ENCODE data around the gene AGBL3. TPM values are rescaled to one million over a fixed set of nuclear protein-coding genes. Genes with fewer than 3 reads are reported as not detected.
A peak's percentile ranks its signal among the peaks of the same experiment; 100 is the strongest.

AGBL3 gene
- 4.2 TPM for total RNA-seq

DNA sequence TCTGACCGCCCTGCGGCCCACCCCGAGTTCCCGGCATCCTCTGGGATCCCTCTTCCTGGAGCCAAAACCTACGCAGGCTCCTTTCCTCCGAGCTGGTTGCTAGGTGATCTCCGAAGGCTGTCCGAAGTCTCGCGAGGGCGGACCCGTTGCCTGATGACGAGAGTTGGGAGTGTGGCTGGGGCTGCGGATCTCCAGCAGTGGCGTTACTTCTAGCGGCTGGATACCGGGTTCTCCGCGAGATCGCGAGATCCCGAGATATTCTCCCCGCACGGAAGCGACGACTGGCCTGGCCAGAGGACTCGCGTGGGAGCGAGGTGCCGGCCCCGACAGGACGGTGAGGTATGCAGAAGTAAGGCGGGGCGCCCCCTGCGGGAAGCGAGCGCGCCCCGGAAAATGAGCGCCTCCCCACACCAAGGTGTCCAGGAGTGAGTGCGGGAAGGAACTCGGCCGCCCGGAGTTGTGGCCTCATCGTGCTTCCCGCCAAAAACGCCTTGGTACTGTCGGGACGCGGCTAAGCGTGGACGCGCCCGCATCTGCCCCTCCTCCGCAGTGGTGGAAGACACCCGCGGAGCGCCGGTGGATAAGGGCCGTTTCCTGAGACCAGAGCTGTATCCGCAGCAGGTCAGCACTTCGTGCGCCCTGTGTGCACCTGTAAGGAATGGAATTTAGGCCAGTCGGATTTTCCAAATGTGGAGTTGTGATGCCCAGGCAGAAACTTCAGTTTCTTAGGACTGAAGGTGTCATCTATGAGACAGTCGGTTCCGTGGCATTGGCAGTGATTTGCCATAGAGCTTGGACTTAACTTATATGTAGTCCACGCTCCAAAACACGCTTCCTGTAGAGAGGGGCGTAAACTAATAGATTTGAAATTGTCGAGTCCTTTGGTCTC lies at the start of gene AGBL3:
Gene AGBL3, plus strand, starts transcription at position 146 of the 889 bp plus-strand sequence. CDS start 1,426 bp downstream, outside the sequence.
- Histone ChIP-seq H3K4me3 (ENCODE audit: low read length in 3 of 3) (peak within 1 kb of the TSS; percentile 86 to 92 (median 92)), H3K36me3 (ENCODE audit: control insufficient read depth in 3 of 3, insufficient read depth in 3 of 3, low read length in 3 of 3) (peaks cover 0 to 2% (median 2%) of the 10 kb centered on the region in 3 donors), H3K9me3 (ENCODE audit: control insufficient read depth in 3 of 3, low read length in 3 of 3) (no peaks in the 10 kb centered on the region)

DNA sequence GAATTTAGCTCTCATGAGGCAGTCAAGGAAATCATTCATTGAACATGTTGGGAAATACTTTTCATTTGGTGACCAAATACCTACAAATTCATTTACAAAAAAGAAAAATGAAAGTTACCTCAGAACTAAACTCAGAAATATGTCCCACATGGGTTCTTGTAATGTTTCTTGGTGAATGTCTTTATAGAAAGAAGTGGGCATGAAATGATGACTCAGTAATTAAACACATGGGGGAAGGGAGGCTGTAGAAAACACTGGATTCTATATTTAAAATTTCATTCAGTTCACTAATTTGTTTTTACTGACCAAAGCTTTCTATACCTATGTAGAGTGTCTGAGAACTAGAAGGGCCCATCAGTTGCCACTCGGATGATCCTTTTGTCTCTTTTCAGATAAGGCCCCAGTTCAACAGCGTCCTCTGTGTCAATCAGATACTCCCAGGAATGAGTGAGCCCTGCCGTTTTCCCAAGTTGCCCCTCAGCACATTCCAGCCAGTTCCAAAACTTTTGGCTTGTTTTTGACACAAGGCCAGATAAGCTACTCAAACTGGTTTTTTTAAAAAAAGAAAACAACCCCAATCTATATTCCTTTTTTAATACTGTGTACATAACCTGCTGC lies 49.3 kb upstream of the AGBL3 start:
- Histone ChIP-seq H3K27me3 (ENCODE audit: control insufficient read depth in 3 of 3, insufficient read depth in 3 of 3, low read length in 3 of 3) (no peaks in the 10 kb centered on the region), H3K27ac (ENCODE audit: low read depth, low read length) (no peak overlapping the region), H3K4me1 (ENCODE audit: control insufficient read depth in 3 of 3, insufficient read depth in 3 of 3, low read length in 3 of 3) (peaks cover 3 to 11% (median 5%) of the 10 kb centered on the region in 3 donors), H3K9me3 (ENCODE audit: control insufficient read depth in 3 of 3, low read length in 3 of 3) (no peaks in the 10 kb centered on the region), H3K4me3 (ENCODE audit: low read length in 3 of 3) (no peak overlapping the region), H3K9ac (ENCODE audit: low read depth in 1 of 3, low read length in 3 of 3) (no peak overlapping the region), H3K36me3 (ENCODE audit: control insufficient read depth in 3 of 3, insufficient read depth in 3 of 3, low read length in 3 of 3) (peaks cover 0 to 5% (median 1%) of the 10 kb centered on the region in 3 donors)

More for the DNA sequence above, at the start of gene AGBL3:
- H3K27ac ChIP-seq (ENCODE audit: low read depth, low read length), result peak within 1 kb of the TSS; percentile 89
- H3K4me1 ChIP-seq (ENCODE audit: control insufficient read depth in 3 of 3, insufficient read depth in 3 of 3, low read length in 3 of 3), result peaks cover 4 to 7% (median 5%) of the 10 kb centered on the region in 3 donors
- no peaks in the 10 kb centered on the region for H3K27me3 ChIP-seq (ENCODE audit: control insufficient read depth in 3 of 3, insufficient read depth in 3 of 3, low read length in 3 of 3)
- peak within 1 kb of the TSS; percentile 81 to 87 (median 85) for H3K9ac ChIP-seq (ENCODE audit: low read depth in 1 of 3, low read length in 3 of 3)

DNA sequence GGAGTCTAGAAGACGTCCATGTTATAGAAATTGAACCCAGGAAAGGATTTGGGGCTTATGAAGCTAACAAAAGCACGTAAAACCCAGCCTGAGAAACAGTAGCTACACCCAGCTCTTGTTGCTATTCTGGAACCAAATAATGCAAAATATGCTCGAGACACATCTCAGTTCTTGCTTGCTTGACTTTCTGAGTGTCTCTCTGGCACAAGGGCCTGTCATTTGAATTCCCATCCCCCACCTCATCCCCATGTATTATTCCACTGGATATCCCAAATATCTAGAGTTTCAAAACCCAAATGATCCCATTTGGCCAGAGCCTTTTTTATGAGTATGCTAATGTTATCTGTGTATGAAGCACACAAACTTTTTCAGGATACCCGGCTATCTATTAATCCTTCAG lies 48.2 kb upstream of the AGBL3 start:
- Histone ChIP-seq H3K9me3 (ENCODE audit: control insufficient read depth in 3 of 3, low read length in 3 of 3) (no peaks in the 10 kb centered on the region), H3K4me3 (ENCODE audit: low read length in 3 of 3) (no peak overlapping the region), H3K27me3 (ENCODE audit: control insufficient read depth in 3 of 3, insufficient read depth in 3 of 3, low read length in 3 of 3) (no peaks in the 10 kb centered on the region), H3K27ac (ENCODE audit: low read depth, low read length) (no peak overlapping the region), H3K36me3 (ENCODE audit: control insufficient read depth in 3 of 3, insufficient read depth in 3 of 3, low read length in 3 of 3) (peaks cover 0 to 5% (median 2%) of the 10 kb centered on the region in 3 donors), H3K9ac (ENCODE audit: low read depth in 1 of 3, low read length in 3 of 3) (no peak overlapping the region), H3K4me1 (ENCODE audit: control insufficient read depth in 3 of 3, insufficient read depth in 3 of 3, low read length in 3 of 3) (peaks cover 0 to 11% (median 3%) of the 10 kb centered on the region in 3 donors)

DNA sequence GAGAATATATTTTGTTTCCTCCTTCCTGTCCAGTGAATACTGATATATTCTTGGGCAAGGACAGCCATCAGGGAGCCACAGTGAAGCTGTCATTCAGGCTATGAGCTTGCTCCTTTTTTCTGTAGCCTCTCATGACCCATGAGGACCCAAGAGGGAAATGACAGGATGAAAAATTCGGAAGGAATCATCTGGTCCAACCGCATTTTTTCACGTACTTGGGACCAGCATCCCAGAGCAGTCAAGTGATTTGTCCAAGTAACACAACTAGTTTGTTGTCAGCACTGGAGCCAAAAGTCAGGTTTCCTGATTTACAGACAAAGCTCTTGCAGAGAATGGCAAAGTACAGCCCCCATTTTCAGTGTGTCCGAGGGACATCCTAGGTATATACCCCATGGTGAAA lies 47.2 kb upstream of the AGBL3 start:
- Histone ChIP-seq H3K4me1 (ENCODE audit: control insufficient read depth in 3 of 3, insufficient read depth in 3 of 3, low read length in 3 of 3) (peaks cover 0 to 8% (median 3%) of the 10 kb centered on the region in 3 donors), H3K27me3 (ENCODE audit: control insufficient read depth in 3 of 3, insufficient read depth in 3 of 3, low read length in 3 of 3) (no peaks in the 10 kb centered on the region), H3K27ac (ENCODE audit: low read depth, low read length) (no peak overlapping the region), H3K4me3 (ENCODE audit: low read length in 3 of 3) (no peak overlapping the region), H3K9ac (ENCODE audit: low read depth in 1 of 3, low read length in 3 of 3) (no peak overlapping the region), H3K9me3 (ENCODE audit: control insufficient read depth in 3 of 3, low read length in 3 of 3) (no peaks in the 10 kb centered on the region), H3K36me3 (ENCODE audit: control insufficient read depth in 3 of 3, insufficient read depth in 3 of 3, low read length in 3 of 3) (peaks cover 0 to 5% (median 2%) of the 10 kb centered on the region in 3 donors)

DNA sequence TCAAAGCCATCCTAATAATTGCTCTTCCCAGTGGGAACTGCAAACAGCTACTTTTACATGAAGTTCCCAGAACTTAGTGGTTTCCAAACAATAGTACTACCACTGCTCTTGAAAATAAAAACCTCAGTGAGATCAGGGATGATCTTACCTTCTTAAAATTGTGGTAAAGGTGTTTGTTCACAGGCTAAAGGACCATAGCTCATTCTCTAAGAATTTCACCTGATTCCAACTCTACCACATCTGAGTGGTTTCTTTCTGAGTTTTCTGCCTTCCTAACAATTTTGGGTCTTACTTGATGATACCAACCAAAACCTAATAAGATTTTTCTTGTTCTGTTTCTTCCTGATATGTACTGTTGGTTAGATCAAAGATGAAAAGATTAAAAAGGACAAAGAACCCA lies 45.6 kb upstream of the AGBL3 start:
- no peak overlapping the region for H3K9ac ChIP-seq (ENCODE audit: low read depth in 1 of 3, low read length in 3 of 3)
- H3K9me3 ChIP-seq (ENCODE audit: control insufficient read depth in 3 of 3, low read length in 3 of 3), result no peaks in the 10 kb centered on the region
- H3K4me1 ChIP-seq (ENCODE audit: control insufficient read depth in 3 of 3, insufficient read depth in 3 of 3, low read length in 3 of 3), result peaks cover 0 to 3% (median 3%) of the 10 kb centered on the region in 3 donors
- H3K27ac ChIP-seq (ENCODE audit: low read depth, low read length), result no peak overlapping the region
- H3K36me3 ChIP-seq (ENCODE audit: control insufficient read depth in 3 of 3, insufficient read depth in 3 of 3, low read length in 3 of 3), result peaks cover 0 to 12% (median 2%) of the 10 kb centered on the region in 3 donors
- H3K4me3 ChIP-seq (ENCODE audit: low read length in 3 of 3), result no peak overlapping the region
- H3K27me3 ChIP-seq (ENCODE audit: control insufficient read depth in 3 of 3, insufficient read depth in 3 of 3, low read length in 3 of 3), result no peaks in the 10 kb centered on the region

DNA sequence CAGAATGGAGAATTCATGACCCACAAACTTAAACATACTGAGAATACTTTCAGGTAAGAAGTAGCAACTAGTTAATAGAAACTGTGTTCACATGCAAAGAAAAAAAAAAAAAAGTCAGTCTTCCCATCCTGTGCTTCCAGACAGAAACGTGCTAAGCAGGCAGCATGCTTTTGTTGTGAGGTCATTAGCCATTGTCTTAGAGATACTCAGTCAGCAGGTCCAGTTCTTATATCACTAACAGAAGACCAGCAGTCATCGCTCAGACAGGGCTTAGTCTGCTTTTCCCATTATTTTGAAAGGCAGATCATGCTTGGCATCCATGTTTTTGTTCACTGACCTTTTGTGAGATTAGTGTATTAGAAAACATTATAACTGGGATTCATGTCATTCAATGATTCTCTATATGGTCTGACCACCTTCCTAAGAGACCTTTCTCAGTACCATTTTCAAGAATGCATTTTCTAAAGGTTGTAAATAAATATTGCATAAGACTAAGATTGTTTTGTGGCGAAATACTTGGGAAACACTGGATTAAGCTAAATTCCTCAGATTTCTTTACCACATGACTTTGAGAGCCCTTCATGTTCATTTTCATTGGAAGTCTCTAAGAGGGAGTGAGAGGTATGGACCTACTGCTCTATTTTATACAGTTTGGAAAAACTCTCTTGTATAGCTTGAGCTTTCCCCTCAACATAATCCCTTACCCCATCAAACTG lies 45.0 kb upstream of the AGBL3 start:
- peaks cover 0 to 12% (median 2%) of the 10 kb centered on the region in 3 donors for H3K36me3 ChIP-seq (ENCODE audit: control insufficient read depth in 3 of 3, insufficient read depth in 3 of 3, low read length in 3 of 3)
- no peak overlapping the region for H3K4me3 ChIP-seq (ENCODE audit: low read length in 3 of 3)
- no peaks in the 10 kb centered on the region for H3K27me3 ChIP-seq (ENCODE audit: control insufficient read depth in 3 of 3, insufficient read depth in 3 of 3, low read length in 3 of 3)
- H3K9me3 ChIP-seq (ENCODE audit: control insufficient read depth in 3 of 3, low read length in 3 of 3), result no peaks in the 10 kb centered on the region
- no peak overlapping the region for H3K27ac ChIP-seq (ENCODE audit: low read depth, low read length)
- no peak overlapping the region for H3K9ac ChIP-seq (ENCODE audit: low read depth in 1 of 3, low read length in 3 of 3)
- peaks cover 0 to 3% (median 3%) of the 10 kb centered on the region in 3 donors for H3K4me1 ChIP-seq (ENCODE audit: control insufficient read depth in 3 of 3, insufficient read depth in 3 of 3, low read length in 3 of 3)

DNA sequence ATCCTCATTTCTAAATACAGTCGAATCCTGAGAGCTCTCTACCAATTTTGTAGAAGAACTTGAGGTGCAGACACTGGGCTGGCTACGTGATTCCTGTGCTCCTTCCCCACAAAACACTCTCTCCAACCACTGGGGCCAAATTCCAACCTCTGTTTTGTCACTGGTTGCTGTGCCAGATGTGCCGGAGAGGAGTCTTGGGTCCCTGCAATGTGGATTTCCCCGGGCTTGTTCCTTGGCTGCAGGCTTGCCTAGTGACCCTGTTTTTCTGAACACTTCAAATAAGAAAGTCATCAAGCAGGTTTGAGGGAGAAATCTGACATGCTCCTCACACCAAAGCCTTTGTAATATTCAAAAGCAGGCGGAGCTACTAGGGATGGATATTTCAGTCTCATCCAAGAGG lies 44.4 kb upstream of the AGBL3 start:
- Histone ChIP-seq H3K27ac (ENCODE audit: low read depth, low read length) (no peak overlapping the region), H3K9ac (ENCODE audit: low read depth in 1 of 3, low read length in 3 of 3) (no peak overlapping the region)

DNA sequence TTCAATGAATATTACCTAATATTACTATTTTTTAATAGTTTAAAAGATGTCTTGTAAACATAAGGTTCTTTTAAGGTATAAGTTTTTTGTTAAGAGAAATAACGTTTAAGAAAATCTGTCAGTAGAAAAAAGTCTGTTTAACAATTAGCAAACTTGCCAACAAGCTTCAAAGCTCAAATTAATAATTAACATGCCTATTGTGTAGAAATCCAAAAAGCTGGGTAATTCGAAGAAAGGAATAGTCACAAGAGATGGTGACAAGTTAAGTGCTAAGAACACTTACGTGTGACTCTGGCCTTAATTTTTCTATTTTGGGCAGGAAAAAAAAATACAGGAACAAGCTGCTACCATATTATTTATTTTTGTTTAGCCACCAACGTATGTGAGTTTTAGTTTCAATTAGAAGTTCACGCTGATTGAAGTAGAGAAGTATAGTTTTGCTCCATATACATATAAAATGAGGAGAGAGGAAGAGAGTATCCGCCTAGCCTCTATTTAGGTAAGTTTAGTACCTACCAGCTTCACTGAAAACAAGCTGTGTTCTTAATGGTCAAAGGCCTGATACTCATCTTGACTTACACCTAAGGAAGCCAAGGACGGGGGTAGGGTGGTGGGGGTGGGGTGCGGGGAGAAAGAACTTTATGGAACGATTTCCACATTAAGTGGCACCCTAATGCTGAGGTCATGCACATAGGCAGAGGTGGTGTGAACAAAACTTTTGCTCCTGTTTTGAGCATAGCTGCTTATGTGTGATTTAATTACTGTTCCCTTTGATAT lies 43.4 kb upstream of the AGBL3 start:
- peaks cover 0 to 12% (median 5%) of the 10 kb centered on the region in 3 donors for H3K36me3 ChIP-seq (ENCODE audit: control insufficient read depth in 3 of 3, insufficient read depth in 3 of 3, low read length in 3 of 3)
- no peak overlapping the region for H3K4me3 ChIP-seq (ENCODE audit: low read length in 3 of 3)
- no peak overlapping the region for H3K27ac ChIP-seq (ENCODE audit: low read depth, low read length)
- H3K27me3 ChIP-seq (ENCODE audit: control insufficient read depth in 3 of 3, insufficient read depth in 3 of 3, low read length in 3 of 3), result no peaks in the 10 kb centered on the region
- peaks cover 0 to 3% (median 3%) of the 10 kb centered on the region in 3 donors for H3K4me1 ChIP-seq (ENCODE audit: control insufficient read depth in 3 of 3, insufficient read depth in 3 of 3, low read length in 3 of 3)
- no peak overlapping the region for H3K9ac ChIP-seq (ENCODE audit: low read depth in 1 of 3, low read length in 3 of 3)
- H3K9me3 ChIP-seq (ENCODE audit: control insufficient read depth in 3 of 3, low read length in 3 of 3), result no peaks in the 10 kb centered on the region

More for the DNA sequence above, 44.4 kb upstream of the AGBL3 start:
- no peaks in the 10 kb centered on the region for H3K27me3 ChIP-seq (ENCODE audit: control insufficient read depth in 3 of 3, insufficient read depth in 3 of 3, low read length in 3 of 3)
- no peaks in the 10 kb centered on the region for H3K9me3 ChIP-seq (ENCODE audit: control insufficient read depth in 3 of 3, low read length in 3 of 3)
- peaks cover 0 to 12% (median 2%) of the 10 kb centered on the region in 3 donors for H3K36me3 ChIP-seq (ENCODE audit: control insufficient read depth in 3 of 3, insufficient read depth in 3 of 3, low read length in 3 of 3)
- peaks cover 0 to 3% (median 3%) of the 10 kb centered on the region in 3 donors for H3K4me1 ChIP-seq (ENCODE audit: control insufficient read depth in 3 of 3, insufficient read depth in 3 of 3, low read length in 3 of 3)
- H3K4me3 ChIP-seq (ENCODE audit: low read length in 3 of 3), result no peak overlapping the region

DNA sequence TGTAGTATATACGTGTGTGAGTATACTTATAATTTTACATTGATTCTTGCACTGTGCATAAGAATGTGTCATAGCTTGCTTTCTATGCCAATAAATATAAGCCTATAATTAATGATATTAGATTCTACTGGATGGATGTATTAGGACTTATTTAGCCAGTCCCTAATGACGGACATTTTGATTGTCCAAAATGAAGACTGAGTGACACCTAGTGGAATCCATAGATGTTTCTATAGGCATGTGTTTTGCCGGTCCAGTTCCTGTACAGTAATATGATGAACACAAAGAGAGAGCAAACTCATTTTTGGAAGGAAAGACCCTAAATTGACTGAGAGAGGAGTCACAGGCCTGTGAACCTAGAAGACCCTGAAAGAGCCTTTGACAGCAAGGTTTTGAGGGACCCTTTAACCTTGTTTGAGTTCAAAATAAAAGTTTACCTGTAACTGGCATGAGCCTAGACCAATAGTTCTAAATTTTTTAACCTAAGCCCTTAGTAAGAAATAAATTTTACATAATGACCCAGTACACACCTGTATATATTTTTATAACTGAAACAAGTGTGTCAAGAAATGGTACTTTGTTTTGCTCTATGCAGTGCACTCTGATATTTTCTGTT lies 42.4 kb upstream of the AGBL3 start:
- Histone ChIP-seq H3K9ac (ENCODE audit: low read depth in 1 of 3, low read length in 3 of 3) (no peak overlapping the region), H3K27ac (ENCODE audit: low read depth, low read length) (no peak overlapping the region), H3K9me3 (ENCODE audit: control insufficient read depth in 3 of 3, low read length in 3 of 3) (no peaks in the 10 kb centered on the region), H3K36me3 (ENCODE audit: control insufficient read depth in 3 of 3, insufficient read depth in 3 of 3, low read length in 3 of 3) (peaks cover 0 to 18% (median 5%) of the 10 kb centered on the region in 3 donors), H3K4me3 (ENCODE audit: low read length in 3 of 3) (no peak overlapping the region), H3K4me1 (ENCODE audit: control insufficient read depth in 3 of 3, insufficient read depth in 3 of 3, low read length in 3 of 3) (no peaks in the 10 kb centered on the region), H3K27me3 (ENCODE audit: control insufficient read depth in 3 of 3, insufficient read depth in 3 of 3, low read length in 3 of 3) (no peaks in the 10 kb centered on the region)
